Measurements from ENCODE around the gene AMN. TPM values are rescaled to one million over a fixed set of nuclear protein-coding genes. Genes with fewer than 3 reads are reported as not detected.

AMN gene
- total RNA-seq, 1 donor from 2014 or later: 0.35 TPM

GRCh38 chr14:102971836-102972606 is 49.6 kb downstream of the AMN start:
- Mint-ChIP-seq H3K27ac (no peak overlapping the region), H3K4me1 (no peaks in the 10 kb centered on the region), H3K4me3 (no peak overlapping the region), H3K9me3 (no peaks in the 10 kb centered on the region), H3K27me3 (no peaks in the 10 kb centered on the region), H3K36me3 (ENCODE audit: low read depth) (no peaks in the 10 kb centered on the region)
- intact Hi-C loops (cut with micrococcal nuclease): no loop called here
- no peak for DNase-seq

- Mint-ChIP-seq H3K27ac (no peak overlapping the region), H3K4me1 (no peaks in the 10 kb centered on the region), H3K4me3 (no peak overlapping the region), H3K9me3 (no peaks in the 10 kb centered on the region), H3K36me3 (ENCODE audit: low read depth) (no peaks in the 10 kb centered on the region), H3K27me3 (no peaks in the 10 kb centered on the region)
- intact Hi-C loops (cut with micrococcal nuclease): no loop called here
- DNase-seq: no peak
Observed at GRCh38 chr14:102973706-102974285, 51.3 kb downstream of the AMN start.

GRCh38 chr14:102975662-102976061 is 53.2 kb downstream of the AMN start:
- Mint-ChIP-seq H3K4me3 (no peak overlapping the region), H3K9me3 (no peaks in the 10 kb centered on the region), H3K27me3 (no peaks in the 10 kb centered on the region), H3K27ac (no peak overlapping the region), H3K4me1 (no peaks in the 10 kb centered on the region), H3K36me3 (ENCODE audit: low read depth) (no peaks in the 10 kb centered on the region)
- no peak for DNase-seq
- intact Hi-C loops (cut with micrococcal nuclease): no loop called here

GRCh38 chr14:102977475-102977874 is 55.0 kb downstream of the AMN start:
- intact Hi-C loops (cut with micrococcal nuclease): no loop called here
- H3K9me3 Mint-ChIP-seq: no peaks in the 10 kb centered on the region

GRCh38 chr14:102979406-102979805 is 56.9 kb downstream of the AMN start:
- Mint-ChIP-seq H3K27ac (no peak overlapping the region), H3K27me3 (no peaks in the 10 kb centered on the region), H3K9me3 (no peaks in the 10 kb centered on the region), H3K4me3 (no peak overlapping the region), H3K4me1 (no peaks in the 10 kb centered on the region), H3K36me3 (ENCODE audit: low read depth) (no peaks in the 10 kb centered on the region)
- no peak for DNase-seq
- intact Hi-C loops (cut with micrococcal nuclease): no loop called here

More at GRCh38 chr14:102977475-102977874, 55.0 kb downstream of the AMN start:
- H3K4me1 Mint-ChIP-seq: no peaks in the 10 kb centered on the region
- H3K27ac Mint-ChIP-seq: no peak overlapping the region
- H3K36me3 Mint-ChIP-seq (ENCODE audit: low read depth): no peaks in the 10 kb centered on the region
- H3K27me3 Mint-ChIP-seq: no peaks in the 10 kb centered on the region
- no peak for DNase-seq
- H3K4me3 Mint-ChIP-seq: no peak overlapping the region

GRCh38 chr14:102980409-102980810 is 57.9 kb downstream of the AMN start:
- Mint-ChIP-seq H3K4me3 (no peak overlapping the region), H3K27me3 (no peaks in the 10 kb centered on the region), H3K9me3 (no peaks in the 10 kb centered on the region), H3K36me3 (ENCODE audit: low read depth) (no peaks in the 10 kb centered on the region), H3K4me1 (no peaks in the 10 kb centered on the region), H3K27ac (no peak overlapping the region)
- intact Hi-C loops (cut with micrococcal nuclease): no loop called here
- no peak for DNase-seq

Other genes with a start within 250 kb of the AMN start
- 64.6 and 68.8 TPM in 2 replicates for gene TRAF3, start 145.2 kb upstream of the AMN start, total RNA-seq
- 1.5 and 1.7 TPM in 2 replicates for gene CDC42BPB, start 134.9 kb downstream of the AMN start, total RNA-seq
- not detected in 2 replicates for gene LBHD2, start 161.5 kb downstream of the AMN start, total RNA-seq
- gene EXOC3L4, start 172.1 kb downstream of the AMN start, total RNA-seq: not detected in 2 replicates
- gene TNFAIP2, start 200.8 kb downstream of the AMN start, total RNA-seq: 0.37 and 0.50 TPM in 2 replicates

Data from activated CD4-positive, alpha-beta T cell treated with anti-CD3 and anti-CD28 coated beads, Interleukin-2, amount 10 ng/mL, durations not matched to agents 24 days and 14 days (primary cell).